Stromal cell of bone marrow (primary cell): ENCODE measurements around the gene SLAIN2.
A peak's percentile ranks its signal among the peaks of the same experiment; 100 is the strongest.
"Not testable (repeated sequence)": the region's sequence is repeated elsewhere in the genome, so short reads cannot be mapped to it uniquely, and the experiment has no call there.

ENCODE experiments used
- DNase-seq: peaks from one replicate; pipeline ENCODE4 v3.0.0-alpha.2; 2012; ENCODE audit warnings: low read depth

Gene SLAIN2

DNA sequence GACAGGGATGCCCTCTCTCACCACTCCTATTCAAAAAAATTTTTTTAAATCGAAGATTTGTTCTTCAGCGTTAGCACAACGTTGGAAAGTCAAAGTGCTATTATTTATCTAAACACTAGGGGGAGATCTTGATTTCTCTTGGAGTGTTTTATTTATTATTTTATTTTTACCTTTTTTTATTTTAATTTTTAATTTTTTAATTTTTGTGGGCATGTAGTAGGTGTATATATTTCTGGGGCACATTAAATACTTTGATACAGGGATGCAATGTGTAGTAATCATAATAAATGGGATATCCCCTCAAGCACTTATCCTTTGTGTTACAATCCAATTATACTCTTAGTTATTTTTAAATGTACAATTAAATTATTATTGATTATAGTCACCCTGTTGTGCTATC lies 104.4 kb downstream of the SLAIN2 start:
- peak; percentile 5 for DNase-seq

DNA sequence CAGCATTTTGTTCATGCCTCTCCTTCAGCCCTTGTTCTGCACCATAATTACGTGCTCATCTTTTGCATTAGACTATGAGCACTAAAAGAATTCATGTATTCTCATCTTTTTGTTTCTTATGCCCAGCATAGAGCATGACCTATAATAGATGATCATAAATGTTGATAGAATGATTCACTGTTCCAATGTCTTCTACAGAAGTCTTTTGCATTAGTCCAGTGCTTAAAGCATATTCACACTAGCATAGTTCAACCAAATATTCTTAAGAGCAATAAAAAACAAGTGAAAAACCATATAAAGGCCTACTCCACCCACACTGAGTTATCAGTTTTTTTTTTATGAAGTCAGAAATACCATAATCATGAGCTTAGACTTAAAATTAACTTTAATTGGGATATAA lies 105.3 kb downstream of the SLAIN2 start:
- DNase-seq = no peak

DNA sequence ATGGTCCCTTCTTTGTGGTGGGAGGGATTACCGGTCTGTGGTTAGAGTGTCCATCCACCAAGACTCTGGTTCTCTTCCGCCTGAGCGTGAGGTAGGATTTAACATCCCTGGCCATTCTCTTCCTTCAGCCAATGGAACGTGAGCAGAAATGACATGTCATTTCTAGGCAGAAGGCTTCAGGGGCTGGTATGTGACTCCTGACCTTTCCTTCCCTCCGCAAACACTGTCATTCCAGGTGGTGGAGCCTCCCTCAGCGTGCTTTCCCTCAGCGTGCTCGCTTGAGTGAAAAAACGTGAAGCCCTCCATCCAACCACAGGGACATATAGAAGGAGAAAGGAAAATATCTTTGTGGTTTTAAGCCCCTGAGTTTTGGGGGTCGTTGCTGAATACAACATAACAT lies 107.8 kb downstream of the SLAIN2 start:
- no peak for DNase-seq

DNA sequence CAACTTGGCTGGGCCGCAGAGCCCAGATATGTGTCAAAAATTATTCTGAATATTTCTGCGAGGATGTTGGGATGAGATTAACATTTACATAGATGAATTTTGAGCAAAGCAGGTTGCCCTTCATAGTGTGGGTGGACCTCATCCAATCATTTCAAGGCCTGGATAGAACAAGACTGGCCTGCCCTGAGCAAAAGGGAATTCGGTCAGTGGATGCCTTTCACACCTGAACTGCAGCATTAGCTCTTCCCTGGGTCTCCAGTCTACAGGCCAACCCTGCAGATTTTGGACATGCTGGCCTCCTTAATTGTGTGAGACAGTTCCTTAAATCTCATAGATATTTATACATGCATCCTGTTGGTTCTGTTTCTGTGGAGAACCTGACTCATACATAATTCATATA lies 109.4 kb downstream of the SLAIN2 start:
- DNase-seq = no peak

DNA sequence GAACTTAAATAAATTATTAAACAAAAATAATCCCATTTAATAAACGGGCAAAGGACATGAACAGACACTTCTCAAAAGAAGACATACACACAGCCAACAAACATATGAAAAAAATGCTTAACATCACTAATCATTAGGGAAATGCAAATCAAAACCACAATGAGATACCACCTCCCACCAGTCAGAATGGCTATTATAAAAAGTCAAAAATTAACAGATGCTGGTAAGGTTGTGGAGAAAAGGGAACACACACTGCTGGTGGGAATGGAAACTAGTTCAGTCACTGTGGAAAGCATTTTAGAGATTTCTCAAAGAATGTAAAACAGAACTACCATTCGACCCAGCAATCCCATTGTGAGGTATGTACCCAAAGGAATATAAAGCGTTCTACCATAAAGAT lies 110.3 kb downstream of the SLAIN2 start:
- not testable (repeated sequence) for DNase-seq

DNA sequence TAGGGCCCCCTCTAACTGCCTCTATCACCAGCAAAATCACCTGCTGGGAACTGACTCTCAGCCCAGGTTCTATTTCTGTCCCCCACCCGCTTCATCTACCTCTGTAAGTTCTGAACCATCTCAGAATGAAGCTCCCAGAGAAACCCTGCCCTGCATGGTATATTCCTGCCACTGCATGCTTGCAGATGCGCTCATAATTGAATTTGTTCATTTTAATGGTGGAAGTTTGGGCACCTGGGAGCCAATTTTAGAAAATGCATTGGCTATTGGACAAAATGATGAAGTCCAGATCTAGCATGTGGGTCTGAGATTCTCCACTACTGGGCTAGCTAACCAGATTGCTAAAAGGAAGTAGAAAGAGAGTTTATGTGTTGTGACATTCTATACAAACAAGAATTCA lies 113.3 kb downstream of the SLAIN2 start:
- DNase-seq = no peak

DNA sequence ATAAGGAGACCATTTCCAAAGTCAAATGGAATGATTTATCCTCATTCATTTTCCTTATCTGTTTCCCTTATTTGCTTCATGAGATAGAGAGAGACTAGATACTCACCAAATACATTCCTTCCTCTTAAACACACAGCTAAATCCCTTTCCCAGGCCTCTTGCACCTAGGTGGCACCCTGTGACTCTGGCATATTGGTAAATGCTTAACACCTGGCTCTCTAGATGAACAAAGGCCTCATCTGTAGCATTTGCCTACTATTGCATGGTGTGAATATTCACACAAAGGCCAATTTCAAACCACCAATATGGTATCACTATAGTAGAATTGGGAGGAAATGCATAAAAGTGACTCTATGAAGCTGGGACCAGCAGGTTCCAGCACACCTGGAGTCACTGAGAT lies 119.7 kb downstream of the SLAIN2 start:
- DNase-seq = no peak

DNA sequence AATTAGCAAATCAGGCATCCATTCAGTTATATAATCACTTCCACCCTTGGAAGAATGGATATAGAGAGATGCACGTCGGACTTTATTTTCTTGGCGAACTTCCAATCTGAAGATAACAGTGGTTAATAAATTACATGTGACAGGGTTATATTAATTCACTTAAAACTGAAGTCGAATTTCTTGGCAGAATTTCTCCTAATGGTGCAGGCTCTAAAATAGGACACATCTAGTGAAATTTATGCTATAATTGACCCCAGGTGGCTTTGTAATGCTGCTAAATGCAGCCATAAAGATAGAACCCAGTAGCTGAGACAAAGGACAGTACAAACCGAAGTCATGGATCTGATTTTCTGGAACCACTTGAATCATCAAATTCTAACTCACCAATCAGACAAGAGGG lies 121.0 kb downstream of the SLAIN2 start:
- no peak for DNase-seq

DNA sequence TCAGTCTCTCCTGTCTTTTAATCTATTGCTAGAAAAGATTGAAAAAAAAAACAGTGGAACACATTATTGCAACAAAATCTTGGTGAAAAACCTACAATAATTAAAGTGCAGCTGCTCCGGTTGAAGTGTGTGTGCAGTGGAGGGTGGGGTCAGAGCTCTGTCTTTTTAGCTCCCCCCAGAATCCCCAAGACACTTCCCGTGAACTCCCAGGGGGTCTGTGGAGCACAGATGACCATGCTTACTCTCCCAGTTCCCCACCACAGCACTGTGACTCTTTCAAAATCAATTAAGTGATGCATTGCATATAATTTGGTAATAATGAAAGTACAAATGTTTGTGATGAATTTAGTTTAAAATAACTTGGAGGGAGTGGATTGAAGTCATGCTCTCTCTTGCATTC lies 126.1 kb downstream of the SLAIN2 start:
- no peak for DNase-seq

DNA sequence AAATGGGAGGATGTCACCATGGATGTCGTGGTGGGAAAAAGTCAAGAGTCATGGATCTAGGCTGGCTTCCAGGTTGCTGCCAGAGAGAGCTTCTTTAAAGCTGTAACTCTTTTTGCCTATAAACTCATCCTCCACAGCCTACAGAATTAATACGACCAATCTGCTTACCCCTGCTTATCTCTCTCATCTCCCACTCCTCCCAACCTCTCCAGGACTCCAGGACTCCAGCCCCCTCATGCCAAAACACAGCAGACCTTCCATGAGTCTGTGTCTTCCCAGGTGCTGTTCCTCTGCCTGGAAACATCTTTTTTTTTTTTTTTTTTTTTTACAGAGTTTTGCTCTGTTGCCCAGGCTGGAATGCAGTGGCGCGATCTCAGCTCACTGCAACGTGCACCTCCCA lies 126.6 kb downstream of the SLAIN2 start:
- DNase-seq = no peak

DNA sequence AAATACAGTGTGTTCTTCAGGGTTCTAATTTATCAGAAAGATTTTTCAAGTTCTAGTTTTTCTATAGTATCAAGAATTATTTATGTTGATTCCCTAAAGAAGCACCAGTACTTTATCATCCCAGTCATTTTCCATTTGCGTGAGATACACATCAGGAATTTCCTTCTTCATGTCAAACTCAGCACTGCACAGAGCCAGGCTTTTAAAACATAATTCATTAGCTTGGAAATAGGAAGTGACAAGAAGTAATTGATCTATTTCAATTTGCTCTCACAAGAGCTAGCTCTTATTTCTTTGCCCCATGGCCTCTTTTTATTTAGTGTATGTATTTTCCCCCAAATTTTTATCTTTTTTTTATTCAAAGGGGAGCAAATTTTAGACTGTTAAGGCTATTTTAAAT lies 128.8 kb downstream of the SLAIN2 start:
- DNase-seq = no peak

DNA sequence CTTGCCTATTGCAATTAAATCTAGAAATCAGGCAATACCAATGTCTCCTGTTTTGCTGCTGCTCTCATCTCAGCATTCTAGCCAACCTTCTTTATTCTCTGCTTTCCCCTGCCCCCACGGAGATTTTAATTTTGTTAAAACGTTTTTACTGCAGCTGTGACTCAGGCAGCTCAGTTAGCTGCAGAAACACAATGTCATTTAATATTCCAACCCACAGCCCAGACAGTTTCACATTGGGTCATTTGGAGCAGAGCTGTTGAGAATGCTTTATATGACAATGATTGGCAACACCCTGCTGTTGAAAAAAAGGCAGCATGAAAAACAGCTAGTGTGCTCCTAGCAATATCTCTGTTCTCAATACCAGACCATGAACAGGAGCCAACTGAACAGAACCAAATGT lies 129.2 kb downstream of the SLAIN2 start:
- DNase-seq = peak; percentile 31

DNA sequence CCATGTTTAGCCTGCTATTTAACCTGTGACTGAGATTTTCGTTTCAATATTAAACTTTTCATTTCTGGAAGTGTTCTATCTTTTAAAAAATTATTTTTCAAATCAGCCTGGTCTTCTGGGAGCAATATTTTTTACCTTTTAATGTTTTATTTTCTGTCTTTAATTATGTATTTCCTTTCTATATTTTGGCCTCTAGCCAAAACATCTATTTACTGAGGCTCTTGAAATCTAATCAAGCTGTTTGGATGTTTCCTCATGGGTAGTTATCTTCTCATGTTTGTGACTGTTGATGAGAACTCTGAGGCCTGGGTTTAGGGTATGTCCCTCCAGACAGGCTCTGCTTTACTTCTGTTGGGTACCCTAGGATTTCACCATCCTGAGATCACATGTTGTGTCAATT lies 131.5 kb downstream of the SLAIN2 start:
- DNase-seq = no peak

DNA sequence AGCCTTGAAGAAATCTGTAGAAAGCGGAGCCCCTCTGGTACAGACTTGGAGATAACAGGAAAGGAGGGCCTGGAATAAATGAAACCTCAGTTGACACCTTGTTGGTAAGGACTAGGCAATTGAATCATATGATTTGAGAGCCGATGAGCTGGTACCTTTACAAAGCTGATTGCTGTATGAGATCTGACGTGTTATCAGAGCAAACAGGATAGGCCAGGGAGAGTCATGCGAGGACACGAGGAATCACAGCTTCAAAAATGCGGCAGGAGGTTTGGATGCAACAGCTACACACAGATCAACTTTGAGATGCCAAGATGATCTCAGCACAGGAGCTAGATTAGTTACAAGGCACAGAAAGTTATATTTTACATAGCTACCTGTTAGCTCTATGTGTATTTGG lies 134.4 kb downstream of the SLAIN2 start:
- DNase-seq = no peak
